ENCODE data around the gene IDH3B.

Gene IDH3B

DNA sequence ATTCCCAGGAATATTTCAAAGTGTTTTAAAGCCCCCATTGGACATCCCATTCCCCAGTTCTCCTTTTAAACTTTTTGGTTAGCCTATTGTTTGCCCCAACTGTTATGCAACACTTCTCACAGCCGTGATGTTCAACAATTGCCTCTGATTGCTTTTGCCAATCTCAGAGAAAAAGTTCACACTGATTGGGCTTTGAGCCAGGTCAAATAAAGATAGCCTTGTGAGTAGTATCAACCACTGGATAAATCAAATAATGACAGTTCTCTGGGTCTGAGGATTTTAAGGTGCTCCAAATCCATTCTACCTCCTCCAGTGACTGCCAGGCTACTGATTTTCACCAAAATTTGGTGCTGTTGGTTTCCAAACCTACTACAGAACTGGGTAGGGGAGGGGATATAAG is 30.6 kb downstream of the IDH3B start:
- DNase-seq (ENCODE audit: low read depth), result no peak
- no peak overlapping the region for H3K4me3 ChIP-seq (ENCODE audit: low read depth, low read length)
- TF ChIP-seq, protein P1, sequence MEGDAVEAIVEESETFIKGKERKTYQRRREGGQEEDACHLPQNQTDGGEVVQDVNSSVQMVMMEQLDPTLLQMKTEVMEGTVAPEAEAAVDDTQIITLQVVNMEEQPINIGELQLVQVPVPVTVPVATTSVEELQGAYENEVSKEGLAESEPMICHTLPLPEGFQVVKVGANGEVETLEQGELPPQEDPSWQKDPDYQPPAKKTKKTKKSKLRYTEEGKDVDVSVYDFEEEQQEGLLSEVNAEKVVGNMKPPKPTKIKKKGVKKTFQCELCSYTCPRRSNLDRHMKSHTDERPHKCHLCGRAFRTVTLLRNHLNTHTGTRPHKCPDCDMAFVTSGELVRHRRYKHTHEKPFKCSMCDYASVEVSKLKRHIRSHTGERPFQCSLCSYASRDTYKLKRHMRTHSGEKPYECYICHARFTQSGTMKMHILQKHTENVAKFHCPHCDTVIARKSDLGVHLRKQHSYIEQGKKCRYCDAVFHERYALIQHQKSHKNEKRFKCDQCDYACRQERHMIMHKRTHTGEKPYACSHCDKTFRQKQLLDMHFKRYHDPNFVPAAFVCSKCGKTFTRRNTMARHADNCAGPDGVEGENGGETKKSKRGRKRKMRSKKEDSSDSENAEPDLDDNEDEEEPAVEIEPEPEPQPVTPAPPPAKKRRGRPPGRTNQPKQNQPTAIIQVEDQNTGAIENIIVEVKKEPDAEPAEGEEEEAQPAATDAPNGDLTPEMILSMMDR (IDR thresholded peaks at IDR 0.05; ENCODE audit: low read depth, low read length, missing control alignments), result no peak

DNA sequence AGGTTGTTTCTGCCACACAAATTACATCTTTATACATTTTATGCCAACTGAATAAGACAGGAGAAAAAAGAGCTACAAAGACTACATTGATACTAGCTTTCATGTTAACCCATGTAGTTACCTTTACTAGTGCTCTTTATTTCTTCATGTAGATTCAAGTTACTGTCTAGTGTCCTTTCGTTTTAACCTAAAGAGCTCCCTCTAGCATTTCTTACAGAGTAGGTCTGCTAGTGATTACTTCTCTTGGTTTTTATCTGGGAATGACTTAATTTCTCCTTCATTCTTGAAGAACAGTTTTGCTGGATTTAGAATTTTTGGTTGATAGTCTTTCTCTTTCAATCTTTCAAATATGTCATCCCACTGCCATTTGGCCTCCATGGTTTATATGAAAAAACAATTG is 32.8 kb downstream of the IDH3B start:
- DNase-seq (ENCODE audit: low read depth), result no peak
- TF ChIP-seq, protein P1 (IDR thresholded peaks at IDR 0.05; ENCODE audit: low read depth, low read length, missing control alignments), result no peak
- no peak overlapping the region for H3K4me3 ChIP-seq (ENCODE audit: low read depth, low read length)

DNA sequence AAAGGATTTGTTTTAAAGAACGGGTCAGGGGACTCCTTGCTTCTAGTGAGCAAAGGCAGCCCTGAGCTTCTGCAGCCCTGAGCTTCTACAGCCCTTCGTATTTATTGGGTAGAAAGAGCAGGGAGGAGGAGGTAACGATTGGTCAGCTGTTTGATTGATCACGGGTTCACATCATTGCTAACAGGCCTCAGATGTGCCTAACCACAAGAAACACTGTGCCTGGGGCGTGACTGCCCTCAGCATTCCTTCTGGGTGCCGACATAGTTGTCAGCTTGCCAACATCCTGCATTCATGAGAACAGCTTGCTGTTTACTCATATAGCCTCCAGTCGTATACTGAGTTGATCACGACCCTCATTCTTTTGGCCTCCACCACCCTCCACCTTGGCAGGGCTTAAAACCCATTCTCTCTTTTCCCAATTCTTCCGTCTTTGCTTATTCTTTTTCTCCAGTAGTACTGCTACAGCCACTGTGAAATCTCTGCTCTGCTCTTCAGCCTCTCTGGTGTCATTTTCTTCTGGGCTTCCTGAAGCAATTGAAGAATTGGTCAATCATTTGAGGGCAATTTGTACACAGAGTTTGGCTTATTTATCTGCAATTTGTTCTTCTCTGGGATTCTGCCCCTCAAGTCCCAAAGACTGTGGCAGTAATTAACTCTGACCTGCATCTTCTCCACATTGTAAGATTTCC is 37.0 kb downstream of the IDH3B start:
- no peak overlapping the region for H3K4me3 ChIP-seq (ENCODE audit: low read depth, low read length)
- TF ChIP-seq, protein P1 (IDR thresholded peaks at IDR 0.05; ENCODE audit: low read depth, low read length, missing control alignments), result no peak
- no peak for DNase-seq (ENCODE audit: low read depth)

DNA sequence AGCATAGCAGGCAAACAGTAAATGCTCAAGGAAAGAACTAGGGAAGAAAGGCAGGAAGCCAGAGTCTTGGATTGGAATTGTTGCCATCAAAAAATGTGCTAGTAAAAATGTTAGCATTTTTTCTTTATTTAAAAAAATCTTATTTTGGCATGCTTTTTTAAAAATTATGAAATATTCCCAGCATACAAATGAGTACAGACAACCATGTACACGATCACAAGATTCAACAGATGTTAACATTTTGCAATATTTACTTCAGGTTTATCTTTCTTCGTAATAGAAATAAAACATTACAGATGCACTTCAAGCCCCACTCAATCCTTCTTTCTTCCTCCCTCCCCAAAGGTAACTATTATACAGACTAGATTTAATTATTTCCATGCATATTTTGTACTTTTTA is 39.0 kb downstream of the IDH3B start:
- TF ChIP-seq, protein P1 (IDR thresholded peaks at IDR 0.05; ENCODE audit: low read depth, low read length, missing control alignments), result no peak
- no peak for DNase-seq (ENCODE audit: low read depth)
- no peak overlapping the region for H3K4me3 ChIP-seq (ENCODE audit: low read depth, low read length)

DNA sequence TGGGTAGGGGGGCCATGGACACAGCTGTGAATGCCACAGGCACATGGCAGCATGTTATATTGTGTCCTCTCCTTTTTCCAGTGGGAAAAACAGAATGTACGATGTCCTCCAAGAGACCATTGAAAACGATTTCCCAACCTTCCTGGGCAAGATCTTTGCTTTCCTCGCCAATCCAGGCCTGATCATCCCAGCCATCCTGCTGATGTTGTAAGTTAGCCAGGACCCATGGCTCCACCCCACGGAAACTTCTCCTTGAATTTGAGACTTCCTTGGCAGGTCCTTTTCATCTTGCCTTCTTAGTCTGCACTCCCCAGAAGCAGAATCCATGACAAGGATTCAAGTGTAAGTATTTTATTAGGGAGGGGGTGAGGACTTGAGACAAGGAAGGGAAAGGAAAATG is 39.8 kb downstream of the IDH3B start:
- no peak overlapping the region for H3K4me3 ChIP-seq (ENCODE audit: low read depth, low read length)
- TF ChIP-seq, protein P1 (IDR thresholded peaks at IDR 0.05; ENCODE audit: low read depth, low read length, missing control alignments), result no peak
- DNase-seq (ENCODE audit: low read depth), result no peak

DNA sequence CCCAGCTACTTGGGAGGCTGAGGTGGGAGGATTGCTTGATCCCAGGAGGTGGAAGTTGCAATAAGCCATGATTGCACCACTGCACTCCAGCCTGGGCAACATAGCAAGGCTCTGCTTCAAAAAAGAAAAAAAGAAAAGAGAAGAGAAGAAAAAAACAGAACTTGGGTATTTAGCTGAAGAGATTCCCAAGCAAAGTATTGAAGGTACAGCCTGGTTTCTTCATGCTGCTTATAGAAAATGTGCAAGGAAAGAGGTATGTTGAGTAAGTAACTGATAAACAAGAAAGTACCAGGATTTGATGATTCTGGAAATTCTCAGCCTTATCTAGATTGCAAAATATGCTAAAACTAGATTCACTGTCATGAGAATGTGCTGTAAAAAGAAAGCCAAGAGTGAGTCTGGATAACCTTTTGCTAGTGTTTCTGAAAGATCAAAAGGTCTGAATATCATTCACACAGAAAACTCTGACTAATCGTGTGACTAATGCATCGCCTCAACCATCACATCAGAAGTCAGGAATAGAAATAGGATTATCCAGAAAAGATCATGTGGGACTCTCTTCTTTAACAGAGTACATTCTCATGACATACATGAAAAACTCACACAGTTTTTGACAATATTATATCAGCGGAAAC is 43.9 kb downstream of the IDH3B start:
- DNase-seq (ENCODE audit: low read depth), result no peak
- TF ChIP-seq, protein P1 (IDR thresholded peaks at IDR 0.05; ENCODE audit: low read depth, low read length, missing control alignments), result no peak

DNA sequence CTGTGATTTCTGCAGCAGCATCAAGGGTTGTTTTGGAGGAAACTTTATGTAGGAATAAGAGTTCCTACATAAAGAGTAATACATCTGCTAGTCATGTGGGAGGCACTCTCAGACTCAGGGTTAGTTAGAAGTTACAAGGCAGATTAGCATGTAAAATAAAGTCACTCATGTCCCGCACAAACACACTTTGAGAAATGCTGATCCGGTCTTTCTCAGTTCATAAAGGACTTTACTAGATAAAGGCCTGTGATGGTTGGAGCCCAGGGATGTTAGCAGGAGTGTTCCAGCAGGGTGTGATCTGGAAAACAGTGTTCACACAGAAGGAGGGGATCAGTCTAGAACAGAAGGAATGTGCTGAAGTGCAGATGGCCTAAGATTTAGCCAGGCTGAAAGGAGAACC is 44.7 kb downstream of the IDH3B start:
- TF ChIP-seq, protein P1 (IDR thresholded peaks at IDR 0.05; ENCODE audit: low read depth, low read length, missing control alignments), result no peak
- no peak overlapping the region for H3K4me3 ChIP-seq (ENCODE audit: low read depth, low read length)
- DNase-seq (ENCODE audit: low read depth), result no peak

More for the DNA sequence above, 43.9 kb downstream of the IDH3B start:
- no peak overlapping the region for H3K4me3 ChIP-seq (ENCODE audit: low read depth, low read length)
